Psoas muscle (tissue), 8 donors: Measurements from ENCODE around the gene METTL22. TPM values are rescaled to one million over a fixed set of nuclear protein-coding genes. Genes with fewer than 3 reads are reported as not detected.

ENCODE experiments used
- ATAC-seq, 4 donors: fragments of 200-7000 bp; cut with Tn5 transposase; one replicate each; pipeline ENCODE4 v1.9.1; 2020; ENCODE audit warnings: moderate library complexity in 3 of 4, mild to moderate bottlenecking in 2 of 4
- DNase-seq, 2 donors: peaks; one replicate each; pipeline ENCODE4 v3.0.0-alpha.2; 2020
- H3K27ac ChIP-seq: fragments of 200-600 bp; one replicate; pipeline ENCODE4 v1.8.0; 2022
- H3K27me3 ChIP-seq, 3 donors: fragments of 200-600 bp in 1 of 3; one replicate each; pipeline versions ENCODE4 v1.6.1 to v1.8.0; 2013 to 2022; ENCODE audit warnings: low read length in 2 of 3, mild to moderate bottlenecking in 2 of 3, moderate library complexity in 1 of 3; ENCODE audit not compliant: insufficient read depth in 3 of 3
- H3K36me3 ChIP-seq, 2 donors: fragments of 200-600 bp in 1 of 2; one replicate each; pipeline versions ENCODE4 v1.6.1 to v1.8.0; 2013 to 2022; ENCODE audit warnings: low read depth in 1 of 2, mild to moderate bottlenecking in 1 of 2, moderate library complexity in 1 of 2; ENCODE audit not compliant: insufficient read depth in 1 of 2
- H3K4me1 ChIP-seq: fragments of 200-600 bp; one replicate; pipeline ENCODE4 v1.8.0; 2022
- H3K4me3 ChIP-seq: fragments of 200-600 bp; one replicate; pipeline ENCODE4 v1.8.0; 2022; ENCODE audit warnings: mild to moderate bottlenecking
- H3K9me3 ChIP-seq: fragments of 200-600 bp; one replicate; pipeline ENCODE4 v1.8.0; 2022
- WGBS, 3 donors: extraction: QIAGEN DNeasy Blood & Tissue Kit; methylation state at CpG; one replicate each; pipeline versions ENCODE4 v1.1.6 to v1.1.7; 2013; 5-methylcytosine and 5-hydroxymethylcytosine counted together
- intact Hi-C, 2 donors: fragments of 100-400 bp; cut with DNase I; formaldehyde crosslinking; loops; one replicate each; pipeline versions ENCODE4 v1.11.0 to v1.14.2; 2022
- polyA plus RNA-seq, 3 donors: library from polyadenylated mRNA; stranded (reverse); fragments of 200-250 nt; gene quantifications; one replicate each; pipeline ENCODE4 v1.2.3, GENCODE V29; 2013
- total RNA-seq, 4 donors: library from RNA; stranded (reverse); fragmentation: NEBNext Ultra II Directional in 2 of 4; extraction: Animal tissue kit (Norgen Biotek cat#: 25700) in 2 of 4; gene quantifications; one replicate each; pipeline versions ENCODE4 v1.2.1 to v1.2.4, GENCODE V29; 2021 to 2023
- TF ChIP-seq, protein P1 (sequence below): fragments of 200-600 bp; IDR thresholded peaks from one replicate; pipeline ENCODE4 v1.8.0; 2022; ENCODE audit warnings: antibody characterized with exemption
- donor health status: healthy with polysubstance abuse.
- donor health status: DM: no; HTN: no; CAD: no; lungs with moderate emphysema.
- donor health status: Bipolar disorder and iron deficiency.
- donor health status: healthy.
- donor health status: DM: yes; HTN: yes; CAD: no.
- donor health status: DM: no; HTN: no; CAD: no.
- donor health status: DM: no; HTN: no; CAD: no.
- donor health status: DM: yes; HTN: yes; CAD: no.

METTL22 gene
- total and polyA plus RNA-seq, 7 donors, result 46.7 to 85.9 (median 71.5) TPM

- DNase-seq (no peak), ATAC-seq (no peak)
- peaks cover 0 to 33% of the 10 kb centered on the region in 2 donors for H3K36me3 ChIP-seq
- H3K9me3 ChIP-seq, result no peaks in the 10 kb centered on the region
- no peak overlapping the region for H3K4me3 ChIP-seq
- H3K27me3 ChIP-seq, result no peaks in the 10 kb centered on the region
- TF ChIP-seq, protein P1, sequence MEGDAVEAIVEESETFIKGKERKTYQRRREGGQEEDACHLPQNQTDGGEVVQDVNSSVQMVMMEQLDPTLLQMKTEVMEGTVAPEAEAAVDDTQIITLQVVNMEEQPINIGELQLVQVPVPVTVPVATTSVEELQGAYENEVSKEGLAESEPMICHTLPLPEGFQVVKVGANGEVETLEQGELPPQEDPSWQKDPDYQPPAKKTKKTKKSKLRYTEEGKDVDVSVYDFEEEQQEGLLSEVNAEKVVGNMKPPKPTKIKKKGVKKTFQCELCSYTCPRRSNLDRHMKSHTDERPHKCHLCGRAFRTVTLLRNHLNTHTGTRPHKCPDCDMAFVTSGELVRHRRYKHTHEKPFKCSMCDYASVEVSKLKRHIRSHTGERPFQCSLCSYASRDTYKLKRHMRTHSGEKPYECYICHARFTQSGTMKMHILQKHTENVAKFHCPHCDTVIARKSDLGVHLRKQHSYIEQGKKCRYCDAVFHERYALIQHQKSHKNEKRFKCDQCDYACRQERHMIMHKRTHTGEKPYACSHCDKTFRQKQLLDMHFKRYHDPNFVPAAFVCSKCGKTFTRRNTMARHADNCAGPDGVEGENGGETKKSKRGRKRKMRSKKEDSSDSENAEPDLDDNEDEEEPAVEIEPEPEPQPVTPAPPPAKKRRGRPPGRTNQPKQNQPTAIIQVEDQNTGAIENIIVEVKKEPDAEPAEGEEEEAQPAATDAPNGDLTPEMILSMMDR, result no peak
- intact Hi-C loops, result loop anchor here in 1 of 2 donors (10.0 kb wide), 1 partner anchor 127 kb away; the partner anchor contains the start of genes PMM2 and TMEM186
- WGBS, 3 donors, result 86 to 87% (median 86%) methylated on average over 5 of the region's 5 CpGs
- H3K4me1 ChIP-seq, result no peaks in the 10 kb centered on the region
- H3K27ac ChIP-seq, result no peak overlapping the region
Observed at GRCh38 chr16:8668113-8668512, 46.6 kb downstream of the METTL22 start.

DNA sequence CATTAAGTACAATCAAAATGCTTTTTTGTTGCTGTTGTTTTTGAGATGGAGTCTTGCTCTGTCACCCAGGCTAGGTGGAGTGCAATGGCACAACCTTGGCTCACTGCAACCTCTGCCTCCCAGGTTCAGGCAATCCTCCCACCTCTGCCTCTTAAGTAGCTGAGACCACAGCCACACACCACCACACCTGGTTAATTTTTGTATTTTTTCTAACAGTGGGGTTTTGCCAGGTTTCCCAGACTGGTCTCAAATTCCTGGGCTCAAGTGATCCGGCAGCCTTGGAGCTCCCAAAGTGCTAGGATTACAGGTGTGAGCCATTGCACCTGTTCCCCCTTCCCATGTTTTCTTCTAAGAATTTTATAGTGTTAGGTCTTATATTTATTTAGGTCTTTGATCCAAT is 48.0 kb downstream of the METTL22 start:
- no peak overlapping the region for H3K27ac ChIP-seq
- 26 to 75% (median 49%) methylated on average over 1 of the region's 1 CpG for WGBS, 3 donors
- TF ChIP-seq, protein P1, result no peak
- no peaks in the 10 kb centered on the region for H3K4me1 ChIP-seq
- no peaks in the 10 kb centered on the region for H3K9me3 ChIP-seq
- peaks cover 0 to 25% of the 10 kb centered on the region in 2 donors for H3K36me3 ChIP-seq
- no peaks in the 10 kb centered on the region for H3K27me3 ChIP-seq
- ATAC-seq (no peak), DNase-seq (no peak)
- no peak overlapping the region for H3K4me3 ChIP-seq
- intact Hi-C loops, result loop anchor here in 1 of 2 donors (10.0 kb wide), 1 partner anchor 125 kb away; the partner anchor contains the start of genes PMM2 and TMEM186

DNA sequence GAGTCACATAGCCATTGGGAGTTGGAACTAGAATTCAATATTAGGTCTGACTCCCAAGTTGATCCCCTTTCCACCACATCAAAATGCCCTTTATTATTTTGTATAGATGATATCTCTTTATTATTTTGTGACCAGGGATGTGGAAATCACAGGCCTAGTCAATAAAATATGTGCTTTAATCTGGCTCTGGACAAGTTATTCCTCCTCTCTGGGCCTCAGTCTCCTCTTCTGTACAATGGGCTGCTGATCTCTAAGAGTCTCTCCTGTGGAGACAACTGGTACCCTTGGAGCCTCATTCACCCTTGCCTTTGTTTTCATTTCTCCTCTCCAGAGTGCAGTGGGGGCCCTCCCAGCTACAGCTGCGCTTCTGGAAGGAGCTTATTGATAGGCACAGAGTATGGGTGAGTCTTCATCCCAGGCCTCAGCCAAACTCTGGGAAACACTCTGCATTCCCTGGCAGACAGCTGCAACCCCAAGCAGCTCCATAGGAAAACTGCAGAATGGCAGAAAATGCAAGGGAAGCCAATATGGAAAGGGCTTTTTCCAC is 48.6 kb downstream of the METTL22 start:
- TF ChIP-seq, protein P1, result no peak
- Histone ChIP-seq H3K27ac (no peak overlapping the region), H3K4me3 (no peak overlapping the region), H3K4me1 (peaks cover 5% of the 10 kb centered on the region), H3K9me3 (no peaks in the 10 kb centered on the region), H3K36me3 (peaks cover 0 to 19% of the 10 kb centered on the region in 2 donors), H3K27me3 (no peaks in the 10 kb centered on the region)
- DNase-seq (no peak), ATAC-seq (no peak)
- intact Hi-C loops, result loop anchor here in 1 of 2 donors (5.0 kb wide), 1 partner anchor 127 kb away; the partner anchor contains the start of genes PMM2 and TMEM186
- WGBS, 3 donors, result 76 to 87% (median 78%) methylated on average over 1 of the region's 1 CpG

- intact Hi-C loops, result loop anchor here in 1 of 2 donors (5.0 kb wide), 1 partner anchor 123 kb away; the partner anchor contains the start of genes PMM2 and TMEM186
- peaks cover 5% of the 10 kb centered on the region for H3K4me1 ChIP-seq
- WGBS, 3 donors, result 16 to 24% (median 18%) methylated on average over 18 to 24 of the region's 24 CpGs
- ATAC-seq (peak in 3 of 4 donors; percentile 55 to 74 (median 64)), DNase-seq (no peak)
- no peaks in the 10 kb centered on the region for H3K27me3 ChIP-seq
- peak overlapping the region; percentile 76 for H3K4me3 ChIP-seq
- H3K9me3 ChIP-seq, result no peaks in the 10 kb centered on the region
- no peaks in the 10 kb centered on the region for H3K36me3 ChIP-seq
- TF ChIP-seq, protein P1, result no peak
- H3K27ac ChIP-seq, result no peak overlapping the region
Observed at GRCh38 chr16:8673611-8674412, 52.3 kb downstream of the METTL22 start.
